Measurements from ENCODE around the gene IFI27L1.

The IFI27L1 gene

GRCh38 chr14:94139006-94139405, 57.9 kb downstream of the IFI27L1 start:
- no peak for DNase-seq

GRCh38 chr14:94139421-94139820, 58.3 kb downstream of the IFI27L1 start:
- DNase-seq = no peak

GRCh38 chr14:94142247-94142646, 61.1 kb downstream of the IFI27L1 start:
- no peak for DNase-seq

- no peak for DNase-seq
Observed at GRCh38 chr14:94142836-94143235, 61.7 kb downstream of the IFI27L1 start.

GRCh38 chr14:94143239-94143638, 62.1 kb downstream of the IFI27L1 start:
- no peak for DNase-seq

- no peak for DNase-seq
Observed at GRCh38 chr14:94143711-94144110, 62.6 kb downstream of the IFI27L1 start.

- no peak for DNase-seq
Observed at GRCh38 chr14:94144765-94145164, 63.7 kb downstream of the IFI27L1 start.

- no peak for DNase-seq
Observed at GRCh38 chr14:94145902-94146527, 64.9 kb downstream of the IFI27L1 start.

Measured in NCI-H1436 treated with DMSO at 0.1 percent for 48 hours (cell line).